Lower leg skin (tissue), 3 donors: ENCODE measurements around the gene FKBP5.

ENCODE experiments used
- CTCF ChIP-seq, 3 donors: fragments of 450-650 bp; IDR thresholded peaks; one replicate each; pipeline ENCODE4 v1.5.1; 2016; ENCODE audit warnings: antibody characterized with exemption in 3 of 3, mild to moderate bottlenecking in 3 of 3, moderate library complexity in 2 of 3
- POLR2A ChIP-seq, 2 donors: fragments of 450-650 bp; IDR thresholded peaks; one replicate each; pipeline ENCODE4 v1.6.1; 2016 to 2017; ENCODE audit warnings: antibody characterized with exemption in 2 of 2, mild to moderate bottlenecking in 1 of 2, moderate library complexity in 1 of 2

- TF ChIP-seq POLR2A (IDR thresholded peaks at IDR 0.05) (no peak), CTCF (IDR thresholded peaks at IDR 0.05) (no peak)
These were observed 87.2 kb downstream of the FKBP5 start for GRCh38 chr6:35601331-35602132.
